A549 treated with GW870086 at 1 μM for 4 hours (cell line): ENCODE results near the gene ZNF177. TPM values are rescaled to one million over a fixed set of nuclear protein-coding genes. Genes with fewer than 3 reads are reported as not detected.

ENCODE experiments used
- total RNA-seq: library from RNA; stranded (reverse); fragments of 200-300 nt; extraction: Qiagen RNA extraction; gene quantifications from 5 replicates; pipeline ENCODE4 v1.2.3, GENCODE V29; 2022; ENCODE audit warnings: low read depth

ZNF177 gene
- 0.22 to 0.64 TPM (median 0.59 TPM) in 5 replicates for total RNA-seq

GRCh38 chr19:9362905-9363304 is at the start of gene ZNF177:
ZNF177 (plus strand) TSS chr19:9363013; CDS start chr19:9378312, 15,299 bp downstream.

GRCh38 chr19:9323919-9324583 is 38.8 kb upstream of the ZNF177 start, which contains the start of gene ZNF559:
ZNF559 (plus strand) TSS chr19:9324179; CDS start chr19:9338550, 14,371 bp downstream.

Other genes with a start within 250 kb of the ZNF177 start
- not detected in 5 replicates for gene OR7G1, start 247.2 kb upstream of the ZNF177 start, total RNA-seq
- not detected in 5 replicates for gene OR7G3, start 236.1 kb upstream of the ZNF177 start, total RNA-seq
- 16.8 to 20.4 TPM (median 18.5 TPM) in 5 replicates for gene ZNF317, start 222.6 kb upstream of the ZNF177 start, total RNA-seq
- gene OR7D2, start 184.0 kb upstream of the ZNF177 start, total RNA-seq: not detected in 5 replicates
- gene OR7D4, start 143.4 kb upstream of the ZNF177 start, total RNA-seq: not detected in 5 replicates
- gene OR7E24, start 112.1 kb upstream of the ZNF177 start, total RNA-seq: not detected in 5 replicates
- gene ZNF699, start 53.2 kb upstream of the ZNF177 start, total RNA-seq: 0.34 to 1.8 TPM (median 1.3 TPM) in 5 replicates
- gene ZNF559, start 38.8 kb upstream of the ZNF177 start, total RNA-seq: 2.9 to 6.4 TPM (median 4.8 TPM) in 5 replicates
- 3.2 to 3.9 TPM (median 3.7 TPM) in 5 replicates for gene ZNF266, start 72.6 kb downstream of the ZNF177 start, total RNA-seq
- not detected in 5 replicates for gene ZNF560, start 135.6 kb downstream of the ZNF177 start, total RNA-seq
- gene ZNF426, start 175.6 kb downstream of the ZNF177 start, total RNA-seq: 0.73 to 1.2 TPM (median 1.1 TPM) in 5 replicates
- 3.3 to 4.3 TPM (median 4.1 TPM) in 5 replicates for gene ZNF121, start 221.5 kb downstream of the ZNF177 start, total RNA-seq